Fibroblast of the conjunctiva (primary cell): ENCODE data around the gene CARNS1.
A peak's percentile ranks its signal among the peaks of the same experiment; 100 is the strongest.

Experiments
- DNase-seq: peaks from one replicate; pipeline ENCODE4 v3.0.0-alpha.2; 2010; ENCODE audit warnings: low read depth

CARNS1 gene

GRCh38 chr11:67465530-67465929 is 50.1 kb downstream of the CARNS1 start:
- DNase-seq: peak; percentile 17

DNA sequence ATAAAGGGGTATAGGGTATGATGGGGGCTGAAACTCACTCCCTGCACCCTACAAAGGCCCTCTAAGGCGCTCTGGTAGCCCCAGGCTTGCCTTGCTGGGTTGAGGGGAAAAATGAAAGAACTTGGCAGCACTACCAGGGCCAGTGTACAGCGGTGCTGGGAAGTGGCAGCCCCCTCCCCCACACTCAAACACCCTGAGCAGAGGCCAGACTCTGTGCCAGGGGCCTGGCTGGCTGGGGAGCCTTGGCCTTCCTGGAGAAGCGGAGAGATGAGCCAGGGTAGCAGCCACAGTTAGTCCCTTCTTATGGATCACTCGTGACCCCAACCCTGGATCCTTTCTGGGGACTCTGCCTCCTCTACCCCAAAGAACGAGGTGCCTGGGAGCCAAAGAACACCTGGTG is 50.9 kb downstream of the CARNS1 start:
- no peak for DNase-seq

- DNase-seq: no peak
Observed at GRCh38 chr11:67466962-67467771, 51.7 kb downstream of the CARNS1 start.

DNA sequence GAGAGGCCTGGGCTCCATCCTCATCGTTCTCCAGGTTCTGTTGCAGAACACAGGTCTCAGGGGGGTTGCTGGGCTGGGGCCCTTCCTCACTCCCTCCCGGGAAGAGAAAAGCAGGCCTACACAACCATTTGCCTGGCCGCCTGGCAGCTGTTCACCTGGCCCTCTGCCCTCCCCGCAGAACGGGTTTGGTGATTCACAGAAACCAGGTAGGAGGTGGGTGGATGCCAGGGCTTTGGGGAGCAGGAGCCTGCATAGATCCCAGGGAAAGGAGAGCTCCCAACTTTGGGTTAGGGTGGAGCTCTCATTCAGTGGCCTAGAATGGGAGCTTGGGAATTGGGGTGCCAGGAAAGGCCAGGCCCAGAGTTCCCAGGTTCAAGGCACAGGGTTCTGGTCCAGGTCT is 52.6 kb downstream of the CARNS1 start:
- DNase-seq: no peak

DNA sequence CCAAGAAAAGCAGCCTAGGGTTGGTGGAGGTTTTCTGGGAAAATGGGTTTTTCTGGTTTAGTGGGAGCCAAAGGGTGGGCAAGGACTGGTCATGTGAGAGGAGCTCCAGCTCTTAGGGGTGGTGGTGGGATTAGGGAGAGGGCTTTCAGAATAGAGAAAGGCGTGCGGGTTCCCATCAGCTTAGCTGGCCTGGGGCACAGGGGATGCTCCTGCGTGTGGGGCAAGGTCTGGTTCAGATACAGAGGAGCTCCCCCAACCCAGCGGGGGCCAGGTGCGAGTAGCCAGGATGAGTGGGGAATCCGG is 52.9 kb downstream of the CARNS1 start:
- DNase-seq: no peak

DNA sequence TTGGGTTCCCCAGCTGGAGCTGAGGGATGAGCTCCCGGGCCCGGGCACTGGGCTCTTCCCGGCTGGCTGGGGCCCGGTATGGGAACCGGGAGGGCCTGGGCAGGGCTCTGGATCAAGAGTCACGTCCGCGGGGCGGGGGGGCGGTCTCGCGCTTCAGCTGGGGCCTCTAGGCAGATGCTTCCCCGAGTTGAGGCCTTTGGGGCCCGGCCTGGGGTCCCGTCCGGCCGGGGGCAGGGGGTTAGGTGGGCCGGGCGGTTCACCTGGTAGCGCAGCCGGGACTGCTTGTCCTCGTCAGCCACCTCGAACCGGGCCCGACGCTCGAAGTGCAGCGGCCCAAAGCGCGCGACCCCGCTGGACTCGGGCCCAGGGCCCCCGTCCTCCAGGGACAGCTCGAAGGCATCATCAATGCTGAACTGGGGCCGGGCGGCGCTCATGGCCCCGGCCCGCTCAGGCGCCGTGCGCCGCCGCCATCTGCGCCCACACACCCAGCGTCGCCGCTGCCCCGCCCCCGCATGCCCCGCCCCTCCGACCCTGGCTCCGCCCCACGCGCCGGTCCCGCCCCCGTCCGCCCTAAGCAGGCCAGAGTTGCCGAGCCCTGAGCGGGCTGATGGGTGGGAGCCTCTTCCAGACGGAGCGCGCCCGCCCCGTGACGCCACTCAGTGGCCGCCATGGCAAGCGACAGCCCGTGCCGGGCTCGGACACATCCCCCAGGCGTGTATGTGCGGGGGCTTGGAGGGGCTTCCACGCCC is 53.5 kb downstream of the CARNS1 start, which contains the start of gene TMEM134:
Gene TMEM134, minus strand, starts transcription at position 493 of the 749 bp plus-strand sequence. Its CDS starts 59 bp downstream, at position 434.
- peak; percentile 89 for DNase-seq

- no peak for DNase-seq
Observed at GRCh38 chr11:67469508-67469811, 54.0 kb downstream of the CARNS1 start.

DNA sequence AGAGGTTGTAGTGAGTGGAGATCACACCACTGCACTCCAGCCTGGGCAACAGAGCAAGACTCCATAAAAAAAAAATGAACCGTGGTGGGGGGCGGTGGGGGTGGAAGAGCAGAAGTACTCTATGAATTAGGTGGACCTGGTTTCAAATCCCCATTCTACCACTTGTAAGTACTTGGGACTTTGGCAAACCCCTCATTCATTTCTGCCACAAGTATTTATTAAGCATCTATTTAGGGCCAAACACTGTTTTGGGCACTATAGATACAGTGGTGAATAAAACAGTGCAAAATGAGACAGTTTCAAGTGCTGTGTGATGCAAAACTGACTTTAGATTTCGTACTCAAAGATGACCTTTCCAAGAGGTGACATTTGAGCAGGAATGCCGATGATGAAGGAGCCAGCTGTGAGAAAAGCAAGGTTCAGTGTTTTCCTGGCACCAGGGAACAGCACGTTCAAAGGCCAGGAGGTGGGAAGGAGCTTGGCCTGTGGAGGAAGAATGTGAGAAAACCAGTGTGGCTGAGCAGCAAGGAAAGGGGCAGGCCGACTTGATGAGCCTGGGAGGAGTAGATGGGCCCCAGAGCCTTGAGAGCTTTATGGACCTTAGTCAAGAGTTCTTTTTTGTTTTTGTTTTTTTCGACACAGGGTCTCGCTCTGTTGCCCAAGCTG is 55.0 kb downstream of the CARNS1 start:
- DNase-seq: no peak

DNA sequence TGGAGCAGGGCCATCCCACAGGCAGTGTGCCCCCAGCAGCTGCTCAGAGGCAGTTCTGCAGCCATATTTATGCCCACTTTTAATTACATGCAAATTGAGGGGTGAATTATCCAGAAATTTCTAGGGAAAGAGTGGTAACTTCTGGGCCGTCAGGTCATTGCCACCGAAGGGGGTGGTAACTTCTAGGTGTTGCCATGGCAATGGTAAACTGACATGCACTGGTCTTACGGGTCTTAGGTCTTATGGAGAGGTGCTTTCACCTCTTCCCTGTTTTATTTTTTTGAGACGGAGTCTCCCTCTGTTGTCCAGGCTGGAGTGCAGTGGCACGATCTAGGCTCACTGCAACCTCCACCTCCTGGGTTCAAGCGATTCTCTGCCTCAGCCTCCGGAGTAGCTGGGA is 57.4 kb downstream of the CARNS1 start:
- DNase-seq: no peak
